ENCODE data around the gene ARHGAP26.

- TF ChIP-seq EP300 (IDR thresholded peaks at IDR 0.05) (no peak), CTCF (IDR thresholded peaks at IDR 0.05) (no peak)
Observed at GRCh38 chr5:142749321-142749720, 20.9 kb upstream of the ARHGAP26 start.
